Neural crest cell (in vitro differentiated cells): Measurements from ENCODE around the gene MRFAP1L1. TPM values are rescaled to one million over a fixed set of nuclear protein-coding genes. Genes with fewer than 3 reads are reported as not detected.
"Not testable (repeated sequence)": the region's sequence is repeated elsewhere in the genome, so short reads cannot be mapped to it uniquely, and the experiment has no call there.

Experiments
- DNase-seq: peaks from one replicate; pipeline ENCODE4 v3.0.0; 2021; ENCODE audit warnings: low read depth, mixed read lengths, low spot score
- H3K27ac Mint-ChIP-seq: one replicate; pipeline ENCODE4 v1.8.0; 2021; ENCODE audit warnings: mild to moderate bottlenecking, mixed read lengths; ENCODE audit not compliant: unreplicated experiment
- H3K27me3 Mint-ChIP-seq: 2 replicates; pipeline ENCODE4 v1.8.0; 2021; ENCODE audit warnings: low read depth, mild to moderate bottlenecking, mixed read lengths
- H3K36me3 Mint-ChIP-seq: 2 replicates; pipeline ENCODE4 v1.8.0; 2021; ENCODE audit warnings: low read depth, mild to moderate bottlenecking, mixed read lengths
- H3K4me1 Mint-ChIP-seq: 2 replicates; pipeline ENCODE4 v1.8.0; 2021; ENCODE audit warnings: mixed read lengths
- H3K4me3 Mint-ChIP-seq: one replicate; pipeline ENCODE4 v1.8.0; 2021; ENCODE audit warnings: mild to moderate bottlenecking, mixed read lengths
- H3K9me3 Mint-ChIP-seq: 2 replicates; pipeline ENCODE4 v1.8.0; 2021; ENCODE audit warnings: mixed read lengths
- long read RNA-seq: library from polyadenylated mRNA; unstranded; transcript quantifications from one replicate; pipeline ENCODE4 v2.0.0, GENCODE V29; 2020
- total RNA-seq: library from RNA; stranded (reverse); gene quantifications from 2 replicates; pipeline ENCODE4 v1.2.1, GENCODE V29; 2021
- TF ChIP-seq, protein P1 (sequence below): fragments of 200-600 bp; sonication (generic); conservative IDR thresholded peaks from 2 replicates; pipeline ENCODE4 v1.5.0; 2021; ENCODE audit warnings: antibody characterized with exemption, mild to moderate bottlenecking

MRFAP1L1 gene
- total RNA-seq = 70.4 and 74.0 TPM in 2 replicates
- long read RNA-seq, transcript MRFAP1L1-202 (1 exons, 2,127 nt) = minor isoform, 22 of 112 reads
- long read RNA-seq, transcript MRFAP1L1-201 (2 exons, 1,593 nt) = major isoform, 74 of 112 reads
- long read RNA-seq, partial matches to known transcripts = 0 of 112 reads
- long read RNA-seq, other reads (novel, unspliced or antisense) = 16 of 112 reads

DNA sequence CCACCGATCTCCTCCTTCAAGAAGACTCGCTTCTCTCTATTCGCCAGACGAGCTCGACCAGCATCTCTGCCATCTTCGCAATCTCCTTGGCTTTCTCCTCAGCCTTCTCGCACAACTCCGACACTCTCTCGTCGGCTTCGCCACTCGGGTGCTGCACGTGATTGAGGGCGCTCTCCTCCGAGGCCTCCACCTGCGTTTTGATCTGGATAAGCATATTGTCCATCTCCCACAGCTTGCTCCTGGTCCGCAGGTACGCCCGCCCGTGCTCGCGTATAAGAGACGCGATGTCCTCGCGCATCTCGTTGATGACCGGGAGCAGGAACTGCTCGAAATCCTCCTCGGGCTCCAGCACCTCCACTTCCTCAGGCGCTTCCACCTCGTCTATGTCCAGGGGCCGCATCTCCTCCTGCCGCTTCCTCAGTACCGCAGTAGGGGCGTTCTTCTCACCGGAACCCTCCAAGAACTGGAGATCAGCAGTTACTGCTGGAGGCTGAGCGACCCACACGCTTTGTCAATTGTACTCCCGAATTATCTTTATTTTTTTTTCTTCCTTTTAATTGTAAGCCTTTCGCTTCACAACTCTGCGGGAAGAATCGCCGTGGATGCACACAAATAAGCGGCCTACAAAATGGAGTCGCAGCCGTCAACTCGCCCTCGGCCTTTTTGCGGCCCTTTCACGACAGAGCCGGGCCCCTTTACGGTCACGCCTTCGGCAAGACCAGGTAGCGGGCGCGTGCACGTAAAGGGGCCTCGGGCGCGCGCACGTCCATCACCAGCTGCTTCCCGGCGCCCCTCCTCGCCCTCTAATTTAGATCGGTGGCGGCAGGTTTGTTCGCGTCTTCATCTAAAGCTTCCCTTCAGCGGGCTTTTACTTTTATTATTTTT, at the start of gene MRFAP1L1:
Gene MRFAP1L1 (minus strand): TSS at position 636 of the 885 bp plus-strand sequence. CDS start 236 bp downstream, at position 400.
- H3K9me3 Mint-ChIP-seq = no peaks in the 10 kb centered on the region
- H3K4me1 Mint-ChIP-seq = peaks cover 43% of the 10 kb centered on the region
- H3K36me3 Mint-ChIP-seq = peaks cover 29% of the 10 kb centered on the region
- H3K27me3 Mint-ChIP-seq = peaks cover 27% of the 10 kb centered on the region
- TF ChIP-seq, protein P1, sequence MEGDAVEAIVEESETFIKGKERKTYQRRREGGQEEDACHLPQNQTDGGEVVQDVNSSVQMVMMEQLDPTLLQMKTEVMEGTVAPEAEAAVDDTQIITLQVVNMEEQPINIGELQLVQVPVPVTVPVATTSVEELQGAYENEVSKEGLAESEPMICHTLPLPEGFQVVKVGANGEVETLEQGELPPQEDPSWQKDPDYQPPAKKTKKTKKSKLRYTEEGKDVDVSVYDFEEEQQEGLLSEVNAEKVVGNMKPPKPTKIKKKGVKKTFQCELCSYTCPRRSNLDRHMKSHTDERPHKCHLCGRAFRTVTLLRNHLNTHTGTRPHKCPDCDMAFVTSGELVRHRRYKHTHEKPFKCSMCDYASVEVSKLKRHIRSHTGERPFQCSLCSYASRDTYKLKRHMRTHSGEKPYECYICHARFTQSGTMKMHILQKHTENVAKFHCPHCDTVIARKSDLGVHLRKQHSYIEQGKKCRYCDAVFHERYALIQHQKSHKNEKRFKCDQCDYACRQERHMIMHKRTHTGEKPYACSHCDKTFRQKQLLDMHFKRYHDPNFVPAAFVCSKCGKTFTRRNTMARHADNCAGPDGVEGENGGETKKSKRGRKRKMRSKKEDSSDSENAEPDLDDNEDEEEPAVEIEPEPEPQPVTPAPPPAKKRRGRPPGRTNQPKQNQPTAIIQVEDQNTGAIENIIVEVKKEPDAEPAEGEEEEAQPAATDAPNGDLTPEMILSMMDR = peak; percentile 28
- peak; percentile 95 for DNase-seq
- peak within 1 kb of the TSS; percentile 99 for H3K4me3 Mint-ChIP-seq
- peak within 1 kb of the TSS; percentile 97 for H3K27ac Mint-ChIP-seq

DNA sequence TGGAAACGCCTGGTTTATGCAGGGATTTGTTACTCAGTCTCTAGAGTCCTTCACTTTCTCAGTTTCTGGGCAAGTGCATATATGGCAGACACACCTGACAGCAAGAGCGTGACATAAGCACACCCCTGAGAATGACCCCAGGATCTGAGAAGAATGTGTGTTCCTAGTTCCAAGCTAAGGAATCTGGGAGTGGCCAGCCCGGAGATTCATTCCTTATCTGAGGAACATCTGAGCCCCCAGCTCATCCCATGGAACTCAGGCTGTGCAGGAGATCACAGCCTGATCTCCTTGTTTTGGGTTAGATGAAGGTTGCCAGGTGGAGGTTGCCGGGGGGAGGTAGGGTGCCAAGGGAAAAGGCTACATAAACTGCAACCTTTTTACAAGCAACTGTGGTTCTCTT, 49.1 kb upstream of the MRFAP1L1 start:
- no peaks in the 10 kb centered on the region for H3K27me3 Mint-ChIP-seq
- no peaks in the 10 kb centered on the region for H3K36me3 Mint-ChIP-seq
- H3K4me3 Mint-ChIP-seq = no peak overlapping the region
- H3K9me3 Mint-ChIP-seq = no peaks in the 10 kb centered on the region
- DNase-seq = no peak
- no peak overlapping the region for H3K27ac Mint-ChIP-seq
- TF ChIP-seq, protein P1 = no peak
- H3K4me1 Mint-ChIP-seq = peaks cover 32% of the 10 kb centered on the region

DNA sequence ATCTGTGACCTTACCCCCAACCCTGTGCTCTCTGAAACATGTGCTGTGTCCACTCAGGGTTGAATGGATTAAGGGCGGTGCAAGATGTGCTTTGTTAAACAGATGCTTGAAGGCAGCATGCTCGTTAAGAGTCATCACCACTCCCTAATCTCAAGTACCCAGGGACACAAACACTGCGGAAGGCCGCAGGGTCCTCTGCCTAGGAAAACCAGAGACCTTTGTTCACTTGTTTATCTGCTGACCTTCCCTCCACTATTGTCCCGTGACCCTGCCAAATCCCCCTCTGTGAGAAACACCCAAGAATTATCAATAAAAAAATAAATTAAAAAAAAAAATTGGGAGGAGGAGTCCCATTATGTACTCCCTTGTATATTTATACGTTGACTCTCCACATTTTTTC, 46.7 kb upstream of the MRFAP1L1 start:
- not testable (repeated sequence) for H3K27me3 Mint-ChIP-seq, H3K4me3 Mint-ChIP-seq, H3K9me3 Mint-ChIP-seq, H3K36me3 Mint-ChIP-seq, DNase-seq, H3K27ac Mint-ChIP-seq
- H3K4me1 Mint-ChIP-seq = peaks cover 33% of the 10 kb centered on the region

DNA sequence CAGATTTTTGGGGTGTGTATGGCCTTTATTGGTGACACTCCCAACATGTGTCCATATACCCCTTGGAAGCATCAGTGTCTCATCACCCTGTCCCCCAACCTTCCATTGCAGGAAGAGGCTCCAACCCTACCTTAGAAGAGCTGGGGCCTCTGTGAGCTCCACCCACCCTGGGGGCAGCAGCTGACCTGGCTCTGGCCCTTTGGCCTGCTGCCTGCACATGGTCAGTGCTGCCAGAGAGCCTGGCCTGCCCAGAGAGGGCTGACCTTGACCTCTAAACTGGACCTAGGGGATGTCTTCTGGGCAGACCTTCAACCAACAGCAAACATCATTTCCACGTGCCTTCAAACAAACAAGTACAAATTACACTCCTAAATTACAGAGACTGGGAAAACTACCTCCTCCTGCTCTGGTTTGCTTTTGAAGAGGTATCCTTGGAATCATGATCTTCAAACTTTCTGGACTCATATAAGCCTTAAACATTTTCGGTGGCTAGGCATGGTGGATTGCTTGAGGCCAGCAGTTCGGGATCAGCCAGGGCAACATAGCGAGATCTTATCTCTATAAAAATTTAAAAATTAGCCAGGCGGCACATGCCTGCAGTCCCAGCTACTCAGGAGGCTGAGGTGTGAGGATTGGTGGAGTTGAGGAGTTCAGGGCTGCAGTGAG, 45.6 kb upstream of the MRFAP1L1 start:
- TF ChIP-seq, protein P1 = no peak
- Mint-ChIP-seq H3K27me3 (no peaks in the 10 kb centered on the region), H3K4me1 (peaks cover 24% of the 10 kb centered on the region), H3K9me3 (no peaks in the 10 kb centered on the region), H3K36me3 (no peaks in the 10 kb centered on the region), H3K4me3 (no peak overlapping the region), H3K27ac (no peak overlapping the region)
- DNase-seq = no peak

DNA sequence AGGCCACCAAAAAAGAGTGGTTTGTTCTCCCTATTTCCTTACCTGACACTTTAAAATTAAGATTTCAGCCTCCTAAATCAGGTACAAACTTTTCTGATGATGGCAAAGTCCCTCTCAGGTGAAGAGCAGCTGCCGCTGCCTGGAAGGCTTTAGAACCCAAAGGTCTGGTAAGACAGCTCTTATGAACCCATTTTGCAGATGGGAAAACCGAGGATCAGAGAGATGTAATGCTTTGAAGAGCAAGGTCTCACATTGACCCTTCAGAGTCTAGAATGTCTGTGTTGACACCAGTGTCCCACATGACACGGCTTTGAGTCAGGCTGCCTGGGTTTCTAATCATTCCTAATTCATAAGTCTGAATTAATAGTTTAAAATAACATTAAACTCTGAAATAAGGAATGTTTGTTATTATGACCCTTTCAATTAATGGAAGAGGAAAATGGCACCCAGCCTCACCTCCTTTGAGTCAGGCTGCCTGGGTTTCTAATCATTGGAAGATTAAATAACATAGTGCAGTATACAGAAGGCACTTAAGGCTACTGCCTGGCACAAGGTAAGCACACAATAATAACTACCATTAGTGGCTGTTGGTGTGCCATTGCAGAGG, 44.9 kb upstream of the MRFAP1L1 start:
- H3K4me3 Mint-ChIP-seq = no peak overlapping the region
- H3K4me1 Mint-ChIP-seq = peaks cover 27% of the 10 kb centered on the region
- no peak overlapping the region for H3K27ac Mint-ChIP-seq
- TF ChIP-seq, protein P1 = no peak
- no peak for DNase-seq
- no peaks in the 10 kb centered on the region for H3K9me3 Mint-ChIP-seq
- H3K27me3 Mint-ChIP-seq = no peaks in the 10 kb centered on the region
- H3K36me3 Mint-ChIP-seq = no peaks in the 10 kb centered on the region
